CD4-positive, alpha-beta T cell treated with Interleukin-4 for 1 hour (primary cell): ENCODE data around the gene SPAST.
A peak's percentile ranks its signal among the peaks of the same experiment; 100 is the strongest.
"Not testable (repeated sequence)": the region's sequence is repeated elsewhere in the genome, so short reads cannot be mapped to it uniquely, and the experiment has no call there.

Source experiments
- DNase-seq, 2 donors: peaks; one replicate each; pipeline ENCODE4 v3.0.0-alpha.2; 2020 to 2022

The SPAST gene

GRCh38 chr2:32129086-32129485 lies 65.7 kb downstream of the SPAST start:
- DNase-seq, result no peak

GRCh38 chr2:32135409-32135808 lies 72.1 kb downstream of the SPAST start:
- DNase-seq, result peak in 1 of 2 donors; percentile 41

GRCh38 chr2:32136097-32136496 lies 72.7 kb downstream of the SPAST start:
- no peak for DNase-seq

GRCh38 chr2:32151544-32151943 lies 88.2 kb downstream of the SPAST start:
- not testable (repeated sequence) for DNase-seq

GRCh38 chr2:32159678-32160077 lies 96.3 kb downstream of the SPAST start:
- no peak for DNase-seq

GRCh38 chr2:32161296-32161695 lies 97.9 kb downstream of the SPAST start:
- no peak for DNase-seq

GRCh38 chr2:32164254-32164653 lies 100.9 kb downstream of the SPAST start:
- not testable (repeated sequence) for DNase-seq

GRCh38 chr2:32165027-32165347 lies 101.6 kb downstream of the SPAST start:
- DNase-seq, result not testable (repeated sequence)

GRCh38 chr2:32166115-32166574 lies 102.8 kb downstream of the SPAST start:
- DNase-seq, result no peak

- no peak for DNase-seq
These were observed 105.2 kb downstream of the SPAST start for GRCh38 chr2:32168513-32168912.

GRCh38 chr2:32172870-32173269 lies 109.5 kb downstream of the SPAST start:
- DNase-seq, result no peak

- DNase-seq, result no peak
These were observed 119.3 kb downstream of the SPAST start for GRCh38 chr2:32182667-32183066.

GRCh38 chr2:32189011-32189410 lies 125.7 kb downstream of the SPAST start:
- DNase-seq, result no peak

GRCh38 chr2:32192418-32192817 lies 129.1 kb downstream of the SPAST start:
- DNase-seq, result no peak

GRCh38 chr2:32200814-32201213 lies 137.5 kb downstream of the SPAST start:
- no peak for DNase-seq

GRCh38 chr2:32203428-32203827 lies 140.1 kb downstream of the SPAST start:
- DNase-seq, result not testable (repeated sequence)
